ENCODE results near the gene CDK18. TPM values are rescaled to one million over a fixed set of nuclear protein-coding genes. Genes with fewer than 3 reads are reported as not detected.
A peak's percentile ranks its signal among the peaks of the same experiment; 100 is the strongest.

Gene CDK18
- total RNA-seq, 8 experiments from 2014 or later, result 1.3 to 12.0 (median 2.3) TPM

DNA sequence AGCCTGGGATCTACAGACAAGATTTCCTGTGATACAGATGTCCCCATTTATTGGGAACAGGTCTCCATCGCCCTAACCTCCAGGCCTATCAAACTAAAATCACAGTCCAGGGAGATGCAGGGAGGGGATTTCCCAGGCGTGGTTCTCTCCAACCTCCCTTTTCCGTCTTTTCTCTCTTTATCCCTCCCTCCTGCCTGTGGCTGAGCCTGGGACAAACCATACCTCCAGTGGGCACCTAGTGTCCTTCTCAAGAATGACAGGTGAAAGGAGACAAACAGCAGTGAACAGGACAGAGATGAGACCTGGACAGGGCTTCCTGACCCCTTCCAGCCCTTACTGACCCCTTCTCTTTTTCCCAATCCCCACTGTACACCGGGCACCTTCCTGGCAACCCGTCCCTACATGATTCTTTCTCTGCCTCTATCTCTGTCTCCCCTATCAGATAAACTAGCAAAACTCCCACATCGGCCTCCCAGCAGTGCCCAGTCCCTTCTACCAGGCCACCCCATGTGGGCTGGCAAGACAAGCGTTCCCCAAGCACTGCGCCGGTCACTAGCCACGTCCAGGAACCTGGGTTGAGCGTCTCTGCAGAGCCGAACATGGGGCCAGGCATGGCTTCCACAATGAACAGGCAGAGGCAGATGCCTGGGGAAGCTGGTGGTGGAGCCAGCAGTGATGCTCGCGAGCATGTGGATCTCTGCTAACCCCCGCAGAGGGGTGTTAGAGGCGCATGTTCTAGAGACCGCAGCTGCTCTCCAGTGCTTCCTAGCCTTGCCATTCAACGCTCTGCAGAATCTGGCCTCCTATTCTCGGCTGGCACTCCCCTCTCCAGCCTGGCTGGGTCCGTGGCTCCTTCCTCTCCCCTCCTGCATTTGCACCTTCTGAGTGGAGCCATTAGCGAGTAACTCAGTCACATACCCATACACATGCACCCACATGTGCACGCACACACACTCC, 72.6 kb downstream of the CDK18 start:
- Histone ChIP-seq H3K27ac (no peak overlapping the region), H3K4me3 (no peak overlapping the region), H3K4me1 (replicated peaks in 1 of 2) (peaks cover 14 to 19% of the 10 kb centered on the region in 2 donors)
- in situ Hi-C loops (cut with MboI; ENCODE audit: low pct_unique_long_range_greater_than_20kb in 2 of 9, low sequenced_read_pairs in 9 of 9, unreplicated experiment in 9 of 9), result no loop called here
- ATAC-seq (replicated peaks in 6 of 8), result peak in 7 of 8 experiments; percentile 33 to 51 (median 42)
- 0 to 80% (median 61%) methylated on average over 1 to 18 of the region's 22 CpGs for WGBS, 10 experiments

DNA sequence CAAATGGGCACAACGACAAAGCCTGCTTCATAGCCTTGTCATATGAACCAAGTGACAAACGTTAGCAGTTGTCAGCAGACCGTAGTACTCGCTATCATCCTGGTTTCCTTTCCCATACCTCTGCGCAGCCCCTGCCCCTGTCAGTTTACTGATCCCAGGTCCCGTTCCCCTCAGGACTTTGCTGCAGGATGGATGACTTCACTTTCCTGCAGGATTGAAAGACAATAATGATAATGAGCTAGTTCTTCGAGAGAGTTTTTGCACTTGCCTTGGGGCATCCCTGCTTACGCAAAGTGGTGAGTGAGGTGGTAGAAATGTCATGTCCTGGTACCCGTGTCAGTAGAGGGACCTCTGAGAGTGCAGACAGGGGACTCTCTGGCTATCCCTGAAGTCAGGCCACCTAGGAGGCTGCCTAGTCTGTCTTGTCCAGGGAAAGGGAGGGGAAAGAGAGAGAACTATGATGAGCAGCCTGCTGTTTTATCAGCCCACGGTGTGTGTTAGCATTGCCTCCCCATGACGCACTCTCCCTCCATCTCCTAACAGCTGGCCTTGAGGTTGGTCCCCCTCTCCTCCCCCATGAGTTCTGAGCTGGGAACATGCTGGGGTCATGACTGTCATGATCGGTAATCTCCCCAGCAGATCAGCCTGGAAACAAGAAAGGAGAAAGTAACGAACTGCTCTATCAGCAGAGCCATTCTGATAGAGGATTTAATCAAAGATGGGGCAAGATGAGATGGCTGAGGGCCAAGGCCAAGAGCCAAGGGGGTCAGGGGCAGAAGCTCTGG, 73.6 kb downstream of the CDK18 start:
- WGBS, 10 experiments, result 0 to 64% (median 40%) methylated on average over 1 to 12 of the region's 13 CpGs; no CpG with 5 or more reads in 2 of the 10 experiments
- ATAC-seq (replicated peaks in 6 of 8), result peak in 5 of 8 experiments; percentile 32 to 58 (median 53)
- Histone ChIP-seq H3K4me1 (replicated peaks in 1 of 2) (peaks cover 17 to 19% of the 10 kb centered on the region in 2 donors), H3K4me3 (no peak overlapping the region), H3K27ac (no peak overlapping the region)
- in situ Hi-C loops (cut with MboI; ENCODE audit: low pct_unique_long_range_greater_than_20kb in 2 of 9, low sequenced_read_pairs in 9 of 9, unreplicated experiment in 9 of 9), result no loop called here

DNA sequence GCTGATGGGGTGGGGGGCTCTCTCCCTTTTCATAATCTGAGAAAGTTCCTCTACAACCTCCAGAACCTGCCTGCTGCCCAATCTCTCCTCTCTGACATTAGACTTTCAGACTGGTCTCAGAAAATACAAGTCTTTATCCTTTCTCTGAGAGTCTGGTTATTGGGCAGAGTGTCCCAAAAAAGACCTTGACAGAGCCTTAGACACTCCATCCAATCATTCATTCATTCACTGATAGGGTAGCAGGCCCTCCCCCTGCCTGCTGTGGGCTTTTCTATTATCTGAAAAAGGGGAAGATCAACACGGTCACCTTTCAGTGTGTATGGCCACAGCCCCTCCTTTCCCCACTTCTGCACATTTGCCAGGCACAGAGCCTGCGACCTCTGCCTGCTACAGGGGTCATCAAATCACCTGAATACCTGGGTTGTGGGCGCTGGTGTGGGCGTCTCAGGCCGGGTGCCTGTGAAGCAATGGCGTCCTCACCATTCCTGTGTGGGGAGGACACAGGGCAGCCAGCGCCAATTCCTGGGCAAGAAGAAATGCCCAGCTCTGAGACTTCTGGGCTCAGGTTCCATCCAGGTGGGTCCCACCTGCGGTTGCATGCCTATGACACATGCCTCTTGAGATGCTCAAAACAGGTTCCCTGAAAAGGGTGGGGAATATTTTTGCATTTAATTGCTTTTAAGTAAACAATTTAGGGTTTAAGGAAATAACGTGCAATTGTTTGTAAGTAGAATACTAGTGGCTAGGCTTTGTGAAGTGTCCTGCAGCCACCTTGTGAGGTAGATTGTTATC, 74.5 kb downstream of the CDK18 start:
- no peak for ATAC-seq (replicated peaks in 6 of 8)
- Histone ChIP-seq H3K27ac (no peak overlapping the region), H3K4me1 (replicated peaks in 1 of 2) (peaks cover 19 to 23% of the 10 kb centered on the region in 2 donors), H3K4me3 (no peak overlapping the region)
- in situ Hi-C loops (cut with MboI; ENCODE audit: low pct_unique_long_range_greater_than_20kb in 2 of 9, low sequenced_read_pairs in 9 of 9, unreplicated experiment in 9 of 9), result no loop called here
- 26 to 86% (median 69%) methylated on average over 1 to 9 of the region's 9 CpGs; no CpG with 5 or more reads in 3 of the 10 experiments for WGBS, 10 experiments

GRCh38 chr1:205579711-205580110, 75.2 kb downstream of the CDK18 start:
- H3K4me3 ChIP-seq, result no peak overlapping the region
- ATAC-seq (replicated peaks in 6 of 8), result no peak
- H3K27ac ChIP-seq, result no peak overlapping the region
- 39 to 100% (median 60%) methylated on average over 1 to 9 of the region's 12 CpGs; no CpG with 5 or more reads in 5 of the 10 experiments for WGBS, 10 experiments
- peaks cover 19 to 23% of the 10 kb centered on the region in 2 donors for H3K4me1 ChIP-seq (replicated peaks in 1 of 2)
- in situ Hi-C loops (cut with MboI; ENCODE audit: low pct_unique_long_range_greater_than_20kb in 2 of 9, low sequenced_read_pairs in 9 of 9, unreplicated experiment in 9 of 9), result loop anchor here in 2 of 9 experiments (10.0 kb wide), 1 partner anchor 75 kb away; no protein-coding TSS in a partner anchor

DNA sequence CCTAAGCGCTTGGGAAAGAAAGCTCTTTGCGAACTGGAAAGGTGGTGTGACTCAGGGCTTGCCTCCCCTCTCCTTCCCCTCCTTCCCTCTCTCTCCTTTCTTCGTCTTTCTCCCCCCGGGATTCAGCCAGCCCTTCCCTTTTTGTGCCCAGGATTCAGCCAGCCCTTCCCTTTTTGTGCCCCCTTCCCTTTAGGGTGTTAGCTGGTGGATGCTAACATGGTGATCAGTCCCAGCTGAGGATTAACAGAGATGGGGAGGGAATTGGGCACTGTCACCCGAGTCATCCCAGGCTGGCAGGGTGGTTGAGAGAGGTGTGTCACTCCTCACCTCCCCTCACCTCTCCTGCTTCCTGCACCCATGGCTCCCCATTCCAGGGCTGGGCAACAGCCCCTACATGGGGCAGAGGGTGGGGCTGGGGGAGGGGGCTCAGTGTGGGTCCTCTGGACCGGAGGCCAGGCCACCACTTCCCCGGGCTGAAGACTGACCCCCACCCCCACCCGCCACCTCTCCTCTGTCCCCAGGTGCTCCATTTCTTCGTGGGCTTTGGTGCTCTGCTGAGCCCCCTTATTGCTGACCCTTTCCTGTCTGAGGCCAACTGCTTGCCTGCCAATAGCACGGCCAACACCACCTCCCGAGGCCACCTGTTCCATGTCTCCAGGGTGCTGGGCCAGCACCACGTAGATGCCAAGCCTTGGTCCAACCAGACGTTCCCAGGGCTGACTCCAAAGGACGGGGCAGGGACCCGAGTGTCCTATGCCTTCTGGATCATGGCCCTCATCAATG, 75.9 kb downstream of the CDK18 start:
- Histone ChIP-seq H3K4me3 (no peak overlapping the region), H3K4me1 (replicated peaks in 1 of 2) (peaks cover 19 to 23% of the 10 kb centered on the region in 2 donors), H3K27ac (no peak overlapping the region)
- 54 to 100% (median 79%) methylated on average over 1 to 5 of the region's 15 CpGs; no CpG with 5 or more reads in 6 of the 10 experiments for WGBS, 10 experiments
- no peak for ATAC-seq (replicated peaks in 6 of 8)
- in situ Hi-C loops (cut with MboI; ENCODE audit: low pct_unique_long_range_greater_than_20kb in 2 of 9, low sequenced_read_pairs in 9 of 9, unreplicated experiment in 9 of 9), result loop anchor here in 2 of 9 experiments (10.0 kb wide), 1 partner anchor 74 kb away; no protein-coding TSS in a partner anchor

GRCh38 chr1:205580923-205581180, 76.4 kb downstream of the CDK18 start:
- in situ Hi-C loops (cut with MboI; ENCODE audit: low pct_unique_long_range_greater_than_20kb in 2 of 9, low sequenced_read_pairs in 9 of 9, unreplicated experiment in 9 of 9), result loop anchor here in 2 of 9 experiments (10.0 kb wide), 1 partner anchor 74 kb away; no protein-coding TSS in a partner anchor
- 0 to 81% (median 42%) methylated on average over 1 to 3 of the region's 3 CpGs; no CpG with 5 or more reads in 6 of the 10 experiments for WGBS, 10 experiments
- ATAC-seq (replicated peaks in 6 of 8), result no peak

GRCh38 chr1:205581321-205581980, 77.0 kb downstream of the CDK18 start:
- ATAC-seq (replicated peaks in 6 of 8), result no peak
- 20 to 85% (median 52%) methylated on average over 1 to 6 of the region's 9 CpGs; no CpG with 5 or more reads in 6 of the 10 experiments for WGBS, 10 experiments
- H3K27ac ChIP-seq, result no peak overlapping the region
- in situ Hi-C loops (cut with MboI; ENCODE audit: low pct_unique_long_range_greater_than_20kb in 2 of 9, low sequenced_read_pairs in 9 of 9, unreplicated experiment in 9 of 9), result loop anchor here in 2 of 9 experiments (10.0 kb wide), 1 partner anchor 73 kb away; no protein-coding TSS in a partner anchor
- peaks cover 19 to 23% of the 10 kb centered on the region in 2 donors for H3K4me1 ChIP-seq (replicated peaks in 1 of 2)
- H3K4me3 ChIP-seq, result no peak overlapping the region

More at GRCh38 chr1:205580923-205581180, 76.4 kb downstream of the CDK18 start:
- Histone ChIP-seq H3K27ac (no peak overlapping the region), H3K4me1 (replicated peaks in 1 of 2) (peaks cover 19 to 23% of the 10 kb centered on the region in 2 donors), H3K4me3 (no peak overlapping the region)

- peak in 1 of 8 experiments; percentile 34 for ATAC-seq (replicated peaks in 6 of 8)
- Histone ChIP-seq H3K27ac (no peak overlapping the region), H3K4me3 (no peak overlapping the region), H3K4me1 (replicated peaks in 1 of 2) (peaks cover 18 to 23% of the 10 kb centered on the region in 2 donors)
- 50 to 90% (median 74%) methylated on average over 2 to 10 of the region's 11 CpGs for WGBS, 10 experiments
- in situ Hi-C loops (cut with MboI; ENCODE audit: low pct_unique_long_range_greater_than_20kb in 2 of 9, low sequenced_read_pairs in 9 of 9, unreplicated experiment in 9 of 9), result loop anchor here in 2 of 9 experiments (10.0 kb wide), 1 partner anchor 73 kb away; no protein-coding TSS in a partner anchor
Measured at GRCh38 chr1:205582046-205582445, 77.6 kb downstream of the CDK18 start.

Other genes with a start within 250 kb of the CDK18 start
- gene NUAK2, start 182.9 kb upstream of the CDK18 start, total RNA-seq, result 10 to 100 TPM in 1 of 8 experiments, 1 to 10 TPM in 4, under 1 TPM in 3; 0.09 to 17.9 (median 7.0) TPM
- gene KLHDC8A, start 147.7 kb upstream of the CDK18 start, total RNA-seq, result 100 to 1,000 TPM in 1 of 8 experiments, 10 to 100 TPM in 4, under 1 TPM in 1, not detected in 2; 0.31 to 100 (median 33.0) TPM
- gene LEMD1, start 82.6 kb upstream of the CDK18 start, total RNA-seq, result 10 to 100 TPM in 4 of 8 experiments, 1 to 10 TPM in 1, not detected in 3; 4.2 to 46.8 (median 36.4) TPM
- 1 to 10 TPM in 4 of 8 experiments, under 1 TPM in 3, not detected in 1; 0.10 to 5.9 (median 2.2) TPM for gene BLACAT1, start 48.6 kb upstream of the CDK18 start, total RNA-seq
- 10 to 100 TPM in 5 of 8 experiments, 1 to 10 TPM in 3; 6.8 to 21.3 (median 11.5) TPM for gene ELK4, start 127.3 kb downstream of the CDK18 start, total RNA-seq
- 1 to 10 TPM in 5 of 8 experiments, under 1 TPM in 3; 0.40 to 2.7 (median 2.0) TPM for gene SLC45A3, start 175.8 kb downstream of the CDK18 start, total RNA-seq
- gene NUCKS1, start 245.5 kb downstream of the CDK18 start, total RNA-seq, result 100 to 1,000 TPM in 7 of 8 experiments, 10 to 100 TPM in 1; 88.0 to 300 (median 172) TPM

All from motor neuron (in vitro differentiated cells).